Prostate gland (tissue), 2 donors: Measurements from ENCODE around the gene MYRF.

Source experiments
- POLR2A ChIP-seq: fragments of 450-650 bp; IDR thresholded peaks from one replicate; pipeline ENCODE4 v1.6.1; 2016; ENCODE audit warnings: antibody characterized with exemption, mild to moderate bottlenecking
- POLR2AphosphoS5 ChIP-seq: sonication (generic); formaldehyde crosslinking; IDR thresholded peaks from one replicate; pipeline ENCODE4 v1.6.1; 2017; ENCODE audit warnings: antibody characterized with exemption
- TF ChIP-seq, protein P1 (sequence below), 4 experiments: fragments of 200-600 bp in 2 of 4; fragments of 450-650 bp in 2 of 4; sonication (generic) in 2 of 4; IDR thresholded peaks; 1 replicate in 3 of 4; 2 replicates in 1 of 4; pipeline ENCODE4 v1.5.1; 2016 to 2019; ENCODE audit warnings: antibody characterized with exemption in 4 of 4, mild to moderate bottlenecking in 2 of 4, moderate library complexity in 2 of 4

DNA sequence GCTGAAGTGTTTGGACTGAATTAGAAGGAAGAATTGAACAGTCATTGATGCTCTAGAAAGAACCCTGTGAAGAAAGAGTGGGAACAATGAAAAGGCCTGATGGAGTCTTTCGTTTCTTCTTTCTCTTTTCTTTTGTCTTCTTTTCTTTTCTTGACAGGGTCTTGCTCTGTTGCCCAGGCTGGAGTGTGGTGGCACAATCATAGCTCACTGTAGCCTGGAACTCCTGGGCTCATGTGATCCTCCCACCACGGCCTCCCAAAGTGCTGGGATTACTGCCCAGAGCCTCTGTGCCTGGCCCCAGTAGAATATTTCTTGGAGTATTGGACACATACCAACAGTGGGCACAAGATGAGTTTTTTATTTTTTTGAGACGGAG lies 41.4 kb downstream of the MYRF start:
- TF ChIP-seq, protein P1, sequence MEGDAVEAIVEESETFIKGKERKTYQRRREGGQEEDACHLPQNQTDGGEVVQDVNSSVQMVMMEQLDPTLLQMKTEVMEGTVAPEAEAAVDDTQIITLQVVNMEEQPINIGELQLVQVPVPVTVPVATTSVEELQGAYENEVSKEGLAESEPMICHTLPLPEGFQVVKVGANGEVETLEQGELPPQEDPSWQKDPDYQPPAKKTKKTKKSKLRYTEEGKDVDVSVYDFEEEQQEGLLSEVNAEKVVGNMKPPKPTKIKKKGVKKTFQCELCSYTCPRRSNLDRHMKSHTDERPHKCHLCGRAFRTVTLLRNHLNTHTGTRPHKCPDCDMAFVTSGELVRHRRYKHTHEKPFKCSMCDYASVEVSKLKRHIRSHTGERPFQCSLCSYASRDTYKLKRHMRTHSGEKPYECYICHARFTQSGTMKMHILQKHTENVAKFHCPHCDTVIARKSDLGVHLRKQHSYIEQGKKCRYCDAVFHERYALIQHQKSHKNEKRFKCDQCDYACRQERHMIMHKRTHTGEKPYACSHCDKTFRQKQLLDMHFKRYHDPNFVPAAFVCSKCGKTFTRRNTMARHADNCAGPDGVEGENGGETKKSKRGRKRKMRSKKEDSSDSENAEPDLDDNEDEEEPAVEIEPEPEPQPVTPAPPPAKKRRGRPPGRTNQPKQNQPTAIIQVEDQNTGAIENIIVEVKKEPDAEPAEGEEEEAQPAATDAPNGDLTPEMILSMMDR (IDR thresholded peaks at IDR 0.05) = no peak
- TF ChIP-seq POLR2A = no peak
- TF ChIP-seq POLR2AphosphoS5 = no peak
